PFSK-1 (cell line): ENCODE data around the gene SPOCK3.

Source experiments
- POLR2AphosphoS5 ChIP-seq: IDR thresholded peaks from 2 replicates; pipeline ENCODE4 v1.6.1; 2012; ENCODE audit warnings: low read depth, mild to moderate bottlenecking, control low read depth, low read length, moderate library complexity
- SIN3A ChIP-seq: IDR thresholded peaks from 2 replicates; pipeline ENCODE4 v1.6.1; 2012; ENCODE audit warnings: mild to moderate bottlenecking, low read length, moderate library complexity, borderline replicate concordance; ENCODE audit not compliant: insufficient read depth
- TAF1 ChIP-seq: IDR thresholded peaks from 2 replicates; pipeline ENCODE4 v1.6.1; 2012; ENCODE audit warnings: low read length, control low read depth, borderline replicate concordance; ENCODE audit not compliant: insufficient read depth

GRCh38 chr4:166875821-166876220, 358.5 kb downstream of the SPOCK3 start:
- TF ChIP-seq TAF1: no peak
- no peak for TF ChIP-seq SIN3A
- no peak for TF ChIP-seq POLR2AphosphoS5
